Parathyroid adenoma (tissue), 2 donors: ENCODE results near the gene GNG12.

Experiments
- H2AFZ ChIP-seq: fragments of 300-600 bp; sonication (generic); one replicate; pipeline ENCODE4 v1.7.0; 2017; ENCODE audit warnings: antibody characterized with exemption, mild to moderate bottlenecking
- H3K27ac ChIP-seq: fragments of 300-600 bp; sonication (generic); one replicate; pipeline ENCODE4 v1.7.0; 2017
- H3K27me3 ChIP-seq: fragments of 300-600 bp; sonication (generic); one replicate; pipeline ENCODE4 v1.7.0; 2017; ENCODE audit warnings: low read length; ENCODE audit not compliant: control insufficient read depth, insufficient read depth
- H3K36me3 ChIP-seq: fragments of 300-600 bp; sonication (generic); one replicate; pipeline ENCODE4 v1.7.0; 2017; ENCODE audit warnings: low read length; ENCODE audit not compliant: control insufficient read depth, insufficient read depth
- H3K4me1 ChIP-seq: fragments of 300-600 bp; sonication (generic); one replicate; pipeline ENCODE4 v1.7.0; 2017; ENCODE audit warnings: control low read depth
- H3K4me2 ChIP-seq: fragments of 300-600 bp; sonication (generic); one replicate; pipeline ENCODE4 v1.7.0; 2017; ENCODE audit warnings: low read length
- H3K4me3 ChIP-seq: fragments of 300-600 bp; sonication (generic); one replicate; pipeline ENCODE4 v1.7.0; 2017; ENCODE audit warnings: low read depth, low read length
- H3K79me2 ChIP-seq: fragments of 300-600 bp; sonication (generic); one replicate; pipeline ENCODE4 v1.7.0; 2017; ENCODE audit warnings: control low read depth
- H3K9ac ChIP-seq: fragments of 300-600 bp; sonication (generic); one replicate; pipeline ENCODE4 v1.7.0; 2017; ENCODE audit warnings: mild to moderate bottlenecking
- H3K9me3 ChIP-seq: fragments of 300-600 bp; sonication (generic); one replicate; pipeline ENCODE4 v1.7.0; 2017; ENCODE audit warnings: low read length; ENCODE audit not compliant: control insufficient read depth
- CTCF ChIP-seq: fragments of 300-600 bp; sonication (generic); IDR thresholded peaks from one replicate; pipeline ENCODE4 v1.7.0; 2017; ENCODE audit warnings: antibody characterized with exemption, mild to moderate bottlenecking
- donor health status: primary hyperparathyroidism.

GNG12 gene

GRCh38 chr1:67716800-67717199 is 116.5 kb downstream of the GNG12 start:
- Histone ChIP-seq H3K9ac (no peak overlapping the region), H3K4me1 (peaks cover 2% of the 10 kb centered on the region), H2AFZ (no peak overlapping the region), H3K27ac (no peak overlapping the region), H3K4me2 (no peak overlapping the region), H3K36me3 (no peaks in the 10 kb centered on the region), H3K27me3 (no peaks in the 10 kb centered on the region), H3K4me3 (no peak overlapping the region), H3K79me2 (peaks cover 4% of the 10 kb centered on the region), H3K9me3 (no peaks in the 10 kb centered on the region)
- no peak for TF ChIP-seq CTCF

- Histone ChIP-seq H3K79me2 (peaks cover 2% of the 10 kb centered on the region), H3K4me3 (no peak overlapping the region), H3K9me3 (no peaks in the 10 kb centered on the region), H3K4me2 (no peak overlapping the region), H3K9ac (no peak overlapping the region), H2AFZ (no peak overlapping the region), H3K4me1 (peaks cover 2% of the 10 kb centered on the region), H3K36me3 (no peaks in the 10 kb centered on the region), H3K27ac (no peak overlapping the region), H3K27me3 (no peaks in the 10 kb centered on the region)
- no peak for TF ChIP-seq CTCF
These were observed 117.4 kb downstream of the GNG12 start for GRCh38 chr1:67715819-67716218.

- no peaks in the 10 kb centered on the region for H3K79me2 ChIP-seq
- H3K4me1 ChIP-seq = no peaks in the 10 kb centered on the region
- H3K27ac ChIP-seq = no peak overlapping the region
- H3K9ac ChIP-seq = no peak overlapping the region
- H3K9me3 ChIP-seq = no peaks in the 10 kb centered on the region
- no peaks in the 10 kb centered on the region for H3K36me3 ChIP-seq
- H2AFZ ChIP-seq = no peak overlapping the region
- no peak for TF ChIP-seq CTCF
- no peaks in the 10 kb centered on the region for H3K27me3 ChIP-seq
- H3K4me3 ChIP-seq = no peak overlapping the region
- H3K4me2 ChIP-seq = no peak overlapping the region
These were observed 120.0 kb downstream of the GNG12 start for GRCh38 chr1:67713057-67713846.

GRCh38 chr1:67711855-67712212 is 121.4 kb downstream of the GNG12 start:
- H3K4me1 ChIP-seq = no peaks in the 10 kb centered on the region
- H3K27ac ChIP-seq = no peak overlapping the region
- H3K79me2 ChIP-seq = no peaks in the 10 kb centered on the region
- TF ChIP-seq CTCF = no peak
- no peak overlapping the region for H3K9ac ChIP-seq
- no peaks in the 10 kb centered on the region for H3K36me3 ChIP-seq
- no peaks in the 10 kb centered on the region for H3K9me3 ChIP-seq
- H3K4me3 ChIP-seq = no peak overlapping the region
- no peak overlapping the region for H3K4me2 ChIP-seq
- H2AFZ ChIP-seq = no peak overlapping the region
- no peaks in the 10 kb centered on the region for H3K27me3 ChIP-seq
